Upper lobe of left lung (tissue), 4 donors: ENCODE results near the gene FAM20A.

Experiments used
- EP300 ChIP-seq, 4 donors: sonication (generic); formaldehyde crosslinking; IDR thresholded peaks; one replicate each; pipeline ENCODE4 v1.5.1; 2017; ENCODE audit warnings: antibody characterized with exemption in 4 of 4, control low read depth in 2 of 4
- POLR2A ChIP-seq, 4 donors: fragments of 450-650 bp; IDR thresholded peaks; one replicate each; pipeline ENCODE4 v1.5.1; 2016 to 2017; ENCODE audit warnings: antibody characterized with exemption in 4 of 4, mild to moderate bottlenecking in 2 of 4
- TF ChIP-seq, protein P1 (sequence below), 6 experiments: fragments of 450-650 bp in 4 of 6; fragments of 200-600 bp in 2 of 6; sonication (generic) in 2 of 6; IDR thresholded peaks; one replicate each; pipeline ENCODE4 v1.5.1; 2016 to 2019; ENCODE audit warnings: antibody characterized with exemption in 6 of 6

GRCh38 chr17:68587847-68588246 lies 13.3 kb downstream of the FAM20A start:
- TF ChIP-seq, protein P1, sequence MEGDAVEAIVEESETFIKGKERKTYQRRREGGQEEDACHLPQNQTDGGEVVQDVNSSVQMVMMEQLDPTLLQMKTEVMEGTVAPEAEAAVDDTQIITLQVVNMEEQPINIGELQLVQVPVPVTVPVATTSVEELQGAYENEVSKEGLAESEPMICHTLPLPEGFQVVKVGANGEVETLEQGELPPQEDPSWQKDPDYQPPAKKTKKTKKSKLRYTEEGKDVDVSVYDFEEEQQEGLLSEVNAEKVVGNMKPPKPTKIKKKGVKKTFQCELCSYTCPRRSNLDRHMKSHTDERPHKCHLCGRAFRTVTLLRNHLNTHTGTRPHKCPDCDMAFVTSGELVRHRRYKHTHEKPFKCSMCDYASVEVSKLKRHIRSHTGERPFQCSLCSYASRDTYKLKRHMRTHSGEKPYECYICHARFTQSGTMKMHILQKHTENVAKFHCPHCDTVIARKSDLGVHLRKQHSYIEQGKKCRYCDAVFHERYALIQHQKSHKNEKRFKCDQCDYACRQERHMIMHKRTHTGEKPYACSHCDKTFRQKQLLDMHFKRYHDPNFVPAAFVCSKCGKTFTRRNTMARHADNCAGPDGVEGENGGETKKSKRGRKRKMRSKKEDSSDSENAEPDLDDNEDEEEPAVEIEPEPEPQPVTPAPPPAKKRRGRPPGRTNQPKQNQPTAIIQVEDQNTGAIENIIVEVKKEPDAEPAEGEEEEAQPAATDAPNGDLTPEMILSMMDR (IDR thresholded peaks at IDR 0.05) = no peak
- TF ChIP-seq POLR2A (IDR thresholded peaks at IDR 0.05) (no peak), EP300 (IDR thresholded peaks at IDR 0.05) (no peak)
